ENCODE results near the gene USP10.
A peak's percentile ranks its signal among the peaks of the same experiment; 100 is the strongest.

Gene USP10

DNA sequence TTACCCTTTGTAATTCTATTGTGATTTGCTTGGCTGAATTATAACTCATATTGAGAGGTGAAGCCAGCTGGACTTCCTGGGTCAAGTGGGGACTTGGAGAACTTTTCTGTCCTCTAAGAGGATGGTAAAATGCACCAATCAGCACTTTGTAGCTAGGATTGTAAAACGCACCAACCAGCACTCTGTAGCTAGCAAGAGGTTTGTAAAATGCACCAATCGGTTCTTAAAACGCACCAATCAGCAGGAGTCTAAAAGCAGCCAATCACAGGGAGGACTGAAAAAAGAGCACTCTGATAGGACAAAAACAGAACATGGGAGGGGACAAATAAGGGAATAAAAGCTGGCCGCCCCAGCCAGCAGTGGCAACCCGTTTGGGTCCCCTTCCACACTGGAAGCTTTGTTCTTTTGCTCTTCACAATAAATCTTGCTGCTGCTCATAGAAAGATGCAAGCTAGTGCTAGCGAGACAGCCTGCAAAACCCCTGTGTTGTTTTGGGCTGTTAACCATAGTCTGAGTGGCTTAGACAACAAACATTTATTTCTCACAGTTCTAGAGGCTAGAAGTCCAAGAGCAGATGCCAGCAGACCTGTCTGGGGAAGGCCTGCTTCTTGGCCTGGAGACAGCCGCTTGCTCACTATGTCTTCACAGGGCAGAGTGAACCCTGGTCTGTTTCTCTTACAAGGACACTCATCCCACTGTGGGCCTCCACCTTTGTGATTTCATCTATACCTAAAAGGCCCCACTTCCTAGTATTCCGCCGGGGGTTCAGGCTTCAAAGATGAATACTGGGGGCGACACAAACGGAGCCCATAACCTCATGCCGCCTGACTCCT, 81.0 kb downstream of the USP10 start:
- no peak for DNase-seq

GRCh38 chr16:84782846-84783245, 83.0 kb downstream of the USP10 start:
- no peak for DNase-seq

DNA sequence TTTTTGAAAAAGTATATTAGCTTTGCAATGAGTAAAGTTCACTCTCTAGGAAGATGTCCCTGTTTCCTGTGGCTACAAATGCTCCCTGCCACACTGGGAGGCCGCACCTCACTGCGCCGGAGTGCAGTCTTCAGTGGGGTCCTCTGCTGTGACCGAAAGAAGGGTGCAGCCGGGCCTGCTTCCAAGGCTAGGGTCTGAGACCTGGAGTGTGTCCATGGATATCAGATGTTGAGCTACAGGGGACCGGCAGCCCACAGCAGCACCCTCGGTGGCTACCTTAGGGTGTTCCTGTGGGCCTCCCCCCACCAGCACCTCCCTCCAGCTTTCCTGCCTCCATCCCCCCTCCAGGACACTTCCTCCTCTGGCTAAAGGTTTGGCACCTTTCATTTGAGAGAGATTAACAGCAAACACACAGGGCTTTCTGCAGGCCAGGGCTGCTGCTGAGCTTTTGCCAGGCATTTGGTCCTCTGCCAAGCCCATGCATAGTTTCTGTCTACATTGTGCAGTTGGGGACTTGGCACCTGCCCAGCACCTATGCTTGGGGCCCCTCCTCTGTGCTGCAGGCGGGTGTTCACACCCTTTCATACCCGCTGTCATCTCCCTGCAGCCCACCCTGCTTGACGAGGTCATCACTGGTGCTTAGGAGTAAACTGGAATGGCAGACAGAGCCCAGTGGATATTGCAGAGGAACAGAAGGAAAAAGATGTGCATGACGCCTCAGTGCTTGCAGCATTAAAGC, 86.2 kb downstream of the USP10 start:
- DNase-seq: no peak

DNA sequence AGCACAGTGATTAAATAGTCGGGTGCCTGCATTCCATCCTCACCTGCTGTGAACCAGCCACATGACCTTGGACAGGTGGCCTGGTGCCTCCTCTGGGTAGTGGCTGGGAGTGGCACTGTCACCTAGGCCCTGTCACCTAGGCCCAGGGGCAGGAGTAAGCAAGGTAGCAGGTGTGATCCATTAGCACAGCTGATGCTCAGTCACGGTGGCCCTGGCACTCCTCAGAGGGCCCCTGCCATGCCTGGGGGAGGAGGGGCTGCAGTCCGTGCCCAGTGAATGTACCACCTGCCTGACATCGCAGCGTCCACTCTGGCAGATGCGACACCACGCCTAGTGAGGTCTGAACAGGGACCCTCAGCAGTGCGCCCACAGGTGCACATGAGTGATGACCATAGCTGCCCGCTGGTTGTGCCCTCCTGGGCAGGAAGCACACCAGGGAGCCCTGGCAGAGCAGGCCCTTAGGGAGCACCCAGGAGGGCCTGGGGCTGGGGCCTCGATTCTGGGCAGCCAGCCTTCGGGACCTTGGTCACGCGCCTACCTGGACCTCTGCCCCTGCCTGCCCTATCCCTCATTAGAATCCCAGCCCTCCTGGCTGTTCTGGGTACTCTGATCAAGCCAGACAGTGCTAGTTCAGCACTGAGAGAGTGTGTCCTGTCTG, 86.9 kb downstream of the USP10 start:
- DNase-seq: no peak

GRCh38 chr16:84787263-84787622, 87.4 kb downstream of the USP10 start:
- no peak for DNase-seq

GRCh38 chr16:84788920-84789391, 89.2 kb downstream of the USP10 start:
- no peak for DNase-seq

- DNase-seq: no peak
Observed at GRCh38 chr16:84789431-84789830, 89.6 kb downstream of the USP10 start.

GRCh38 chr16:84790301-84790700, 90.5 kb downstream of the USP10 start:
- DNase-seq: no peak

DNA sequence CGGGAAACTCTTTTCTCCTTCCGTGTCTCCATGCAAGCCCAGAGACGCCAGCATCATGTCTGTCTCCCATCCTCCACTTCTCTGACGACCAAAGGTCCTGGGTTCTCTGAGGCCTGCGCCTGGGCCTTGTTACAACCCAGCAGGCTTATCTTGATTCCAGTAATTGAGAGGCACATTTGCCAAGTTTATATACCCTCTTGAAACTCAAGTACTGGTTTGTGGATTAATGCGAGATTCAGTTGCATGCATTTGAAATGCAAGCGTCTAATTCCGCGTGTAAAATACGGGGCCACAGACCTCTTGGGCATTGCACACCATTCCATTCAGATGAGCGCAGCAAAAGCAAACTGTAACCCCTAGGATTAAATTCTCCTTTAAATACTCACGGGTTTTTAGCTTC, 91.3 kb downstream of the USP10 start:
- DNase-seq: no peak

DNA sequence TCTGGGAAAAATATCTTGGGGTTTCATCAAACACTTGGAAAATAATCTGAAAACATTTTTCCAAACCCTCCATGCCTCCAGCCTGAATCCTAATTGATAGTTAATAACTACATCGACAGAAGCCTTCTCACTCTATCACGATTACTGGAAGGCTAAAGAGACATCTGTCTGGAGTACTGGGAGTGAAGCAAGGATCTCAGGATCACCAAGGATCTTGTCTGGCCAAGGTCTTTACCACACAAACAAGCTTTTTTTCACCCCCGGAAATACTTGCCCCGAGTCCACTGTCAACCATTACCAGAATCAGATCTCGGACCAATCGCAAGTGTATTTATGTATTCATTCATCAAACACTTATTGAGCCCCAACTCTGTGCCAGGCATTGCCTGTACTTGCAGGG, 91.7 kb downstream of the USP10 start:
- DNase-seq: no peak

- DNase-seq: no peak
Observed at GRCh38 chr16:84794186-84794585, 94.4 kb downstream of the USP10 start.

DNA sequence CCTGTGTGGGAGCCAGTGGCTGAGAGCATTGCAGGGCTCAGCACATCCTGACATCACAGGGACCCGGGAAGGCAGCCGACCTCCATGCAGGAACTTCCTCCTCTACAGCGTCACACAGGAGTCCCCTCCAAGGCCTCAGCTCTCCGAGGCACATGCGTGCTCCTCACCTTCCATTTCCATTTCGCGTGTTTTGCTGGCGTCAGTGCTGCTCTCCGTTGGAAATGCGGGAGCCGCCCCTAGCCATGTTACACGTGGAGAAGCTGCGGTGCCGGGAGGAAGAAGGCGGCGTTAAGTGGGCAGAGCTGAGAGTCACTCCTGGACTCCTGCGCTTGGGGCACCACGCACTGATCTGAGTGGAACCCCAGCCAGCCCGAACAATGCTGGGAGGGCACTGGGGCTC, 94.8 kb downstream of the USP10 start:
- DNase-seq: no peak

GRCh38 chr16:84795329-84796053, 95.7 kb downstream of the USP10 start:
- DNase-seq: no peak

GRCh38 chr16:84800158-84800978, 100.6 kb downstream of the USP10 start:
- no peak for DNase-seq

GRCh38 chr16:84803146-84803545, 103.3 kb downstream of the USP10 start:
- DNase-seq: no peak

DNA sequence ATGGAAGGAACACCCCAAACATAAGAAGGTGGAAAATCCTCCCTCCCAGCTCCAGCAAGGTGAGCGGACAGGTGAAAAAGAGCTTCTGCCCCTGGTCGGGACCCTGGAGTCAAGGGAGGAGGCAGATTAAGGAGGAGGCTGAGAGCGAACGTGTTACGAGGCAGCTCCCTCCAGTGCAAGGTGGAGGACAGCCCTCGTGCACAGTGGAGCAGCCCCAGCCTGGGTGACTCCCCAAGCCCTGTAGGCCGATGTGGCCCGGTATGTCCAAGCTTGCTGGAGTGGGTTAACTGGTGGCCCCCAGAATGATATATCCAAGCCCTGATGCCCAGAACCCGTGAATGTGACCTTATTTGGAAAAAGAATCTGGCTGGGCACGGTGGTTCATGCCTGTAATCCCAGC, 104.5 kb downstream of the USP10 start:
- no peak for DNase-seq

DNA sequence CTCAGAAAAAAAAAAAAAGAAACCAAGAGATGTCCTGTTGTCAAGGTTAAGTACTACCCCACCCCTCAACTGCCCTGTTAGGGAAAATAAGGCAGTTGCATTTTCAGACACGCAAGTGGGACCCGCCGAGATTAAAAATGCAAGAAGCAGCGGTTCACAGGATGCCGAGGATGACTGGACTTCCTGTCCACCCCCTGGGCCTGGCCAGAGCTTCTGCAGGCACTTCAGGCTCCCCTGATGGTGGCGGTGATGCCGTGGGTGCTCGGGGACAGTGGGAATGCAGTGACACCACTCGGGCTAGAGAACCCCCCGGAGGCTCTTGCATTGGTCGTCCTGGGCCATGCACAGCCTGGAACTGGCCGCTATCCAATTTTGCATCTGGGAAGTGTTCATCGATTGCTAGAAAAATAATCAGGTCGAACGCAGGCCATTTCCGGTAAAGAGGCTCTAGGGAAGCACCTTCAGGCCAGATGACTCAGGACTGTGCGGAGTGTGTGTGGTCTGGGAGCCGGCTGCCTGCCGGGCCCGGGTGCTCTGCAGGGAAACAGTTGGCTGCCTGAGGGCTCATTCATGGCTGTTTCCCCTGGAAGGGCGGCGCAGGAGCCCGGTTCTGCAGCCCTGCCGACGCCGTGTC, 106.6 kb downstream of the USP10 start:
- DNase-seq: no peak

DNA sequence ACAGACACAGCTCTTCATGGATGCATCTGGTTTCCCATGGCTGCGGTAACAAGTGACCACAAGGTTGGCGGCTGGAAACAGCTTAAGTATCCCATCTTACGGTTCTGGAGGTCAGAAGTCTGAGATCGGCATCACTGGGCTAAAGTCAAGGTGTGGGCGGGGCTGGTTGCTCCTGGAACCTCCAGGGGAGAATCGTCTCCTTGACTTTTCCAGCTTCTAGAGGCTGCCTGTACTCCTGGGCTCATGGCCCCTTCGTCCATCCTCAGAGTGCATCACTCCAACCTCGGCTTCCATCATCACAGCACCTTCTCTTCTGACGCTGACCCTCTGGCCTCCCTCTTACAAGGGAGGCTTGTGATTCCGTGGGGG, 107.1 kb downstream of the USP10 start:
- DNase-seq: no peak

- DNase-seq: no peak
Observed at GRCh38 chr16:84807776-84808175, 108.0 kb downstream of the USP10 start.

DNA sequence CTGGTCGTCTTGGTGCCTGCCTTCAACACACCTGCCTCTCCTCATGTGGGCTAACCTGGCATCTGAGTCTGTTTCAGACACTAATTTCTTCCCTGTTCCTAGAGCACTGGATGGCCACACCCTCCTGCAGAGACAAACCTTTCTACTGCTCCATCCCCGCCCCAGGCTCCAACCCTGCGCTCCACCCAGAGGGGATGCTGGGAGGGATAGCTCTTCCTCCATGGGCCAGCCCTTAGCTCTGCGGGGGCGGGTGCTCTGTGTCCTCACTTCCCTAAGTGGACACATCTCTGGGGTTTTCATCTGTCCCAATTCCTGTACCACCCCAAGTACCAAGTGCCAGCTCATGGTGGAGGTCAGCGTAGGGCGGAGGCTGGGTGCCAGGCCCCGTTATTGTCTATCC, 109.0 kb downstream of the USP10 start:
- no peak for DNase-seq

DNA sequence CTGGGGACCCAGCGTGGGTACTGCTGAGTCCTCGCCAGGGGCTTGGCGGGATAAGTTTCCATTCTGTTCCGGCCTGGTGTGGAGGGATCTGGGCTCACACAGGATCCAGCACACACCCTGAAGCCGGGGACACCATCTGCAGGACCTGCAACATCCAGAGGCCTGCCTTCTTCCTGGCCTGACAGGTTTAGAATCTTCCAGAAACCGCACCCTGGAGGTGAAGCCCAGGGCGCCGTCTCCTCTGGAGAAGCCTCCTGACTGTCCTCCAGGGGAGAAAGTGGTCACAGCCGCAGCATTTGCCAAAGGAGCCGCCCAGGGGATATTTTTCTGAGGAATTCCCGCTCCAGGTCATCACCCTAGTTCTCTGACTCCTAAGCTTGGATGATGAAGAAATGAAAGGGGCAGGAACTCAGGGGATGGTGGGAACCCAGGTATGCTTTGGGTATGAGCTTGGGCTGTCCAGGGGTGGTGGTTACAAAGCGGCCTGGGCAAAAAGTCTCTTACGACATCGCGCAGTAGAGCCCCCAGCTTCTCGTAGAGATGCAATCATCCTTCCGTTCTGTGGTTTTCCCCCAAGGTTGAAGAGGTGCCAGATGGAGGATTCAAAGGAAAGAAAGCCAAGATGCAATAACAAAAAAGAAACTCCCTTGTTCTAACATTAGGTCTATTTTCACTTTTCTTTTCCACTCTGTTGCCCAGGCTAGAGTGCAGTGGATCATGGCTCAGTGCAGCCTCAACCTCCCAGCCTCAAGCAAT, 110.9 kb downstream of the USP10 start:
- peak; percentile 29 for DNase-seq
